ENCODE measurements around the gene DLGAP3. TPM values are rescaled to one million over a fixed set of nuclear protein-coding genes. Genes with fewer than 3 reads are reported as not detected.

DLGAP3 gene
- total RNA-seq, 1 experiment from 2014 or later = 0.27 TPM

GRCh38 chr1:34924759-34925555 is 4.5 kb downstream of the DLGAP3 start:
- no peaks in the 10 kb centered on the region for H3K36me3 ChIP-seq (ENCODE audit: control insufficient read depth in 1 of 2, insufficient read depth in 2 of 2, low read length in 2 of 2)
- no peak overlapping the region for H3K9ac ChIP-seq (ENCODE audit: low read length)
- no peaks in the 10 kb centered on the region for H4K20me1 ChIP-seq (ENCODE audit: insufficient read depth)
- no peak overlapping the region for H2AFZ ChIP-seq (ENCODE audit: low read depth, low read length, poor library complexity, severe bottlenecking)
- no peak overlapping the region for H3K27ac ChIP-seq (ENCODE audit: low read depth, low read length)
- TF ChIP-seq POLR2AphosphoS5 (IDR thresholded peaks at IDR 0.05; ENCODE audit: low read depth, low read length) (peak; percentile 38; the same call in 1 of the 2 replicates), REST (IDR thresholded peaks at IDR 0.05; ENCODE audit: low read depth) (peak; percentile 97), SIN3A (IDR thresholded peaks at IDR 0.05; ENCODE audit: low read depth) (peak; percentile 52; the same call in 1 of the 2 replicates), CBX3 (IDR thresholded peaks at IDR 0.05; ENCODE audit: low read depth) (peak; percentile 64; the same call in 1 of the 2 replicates), YY1 (IDR thresholded peaks at IDR 0.05; ENCODE audit: extremely low read depth, insufficient replicate concordance, low read depth, low read length) (peak; percentile 41), TCF7L2 (IDR thresholded peaks at IDR 0.05; ENCODE audit: borderline replicate concordance, extremely low read depth, insufficient read depth, insufficient read length) (no peak), SRF (IDR thresholded peaks at IDR 0.05; ENCODE audit: low read depth) (no peak)
- TF ChIP-seq, protein P1, sequence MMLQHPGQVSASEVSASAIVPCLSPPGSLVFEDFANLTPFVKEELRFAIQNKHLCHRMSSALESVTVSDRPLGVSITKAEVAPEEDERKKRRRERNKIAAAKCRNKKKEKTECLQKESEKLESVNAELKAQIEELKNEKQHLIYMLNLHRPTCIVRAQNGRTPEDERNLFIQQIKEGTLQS (IDR thresholded peaks at IDR 0.05) = no peak
- no peak overlapping the region for H3K4me3 ChIP-seq (replicated peaks in 1 of 2; ENCODE audit: low read depth in 1 of 2, low read length in 2 of 2)
- RAD21 ChIA-PET (ENCODE audit: low non-redundant PET in 1 of 2, low total read pairs in 2 of 2, uncharacterized antibody in 2 of 2, unreplicated experiment in 2 of 2) = no interaction called here
- no peak for DNase-seq (ENCODE audit: low read depth, low spot score)
- no peak overlapping the region for H3K4me2 ChIP-seq (ENCODE audit: low read length)
- intact Hi-C loops (cut with micrococcal nuclease) = no loop called here
- H3K27me3 ChIP-seq (ENCODE audit: insufficient read depth, low read length) = peaks cover 51% of the 10 kb centered on the region
- CTCF ChIA-PET = no interaction called here
- peak; percentile 86 for ATAC-seq
- no peaks in the 10 kb centered on the region for H3K4me1 ChIP-seq (ENCODE audit: control insufficient read depth in 1 of 2, insufficient read depth in 2 of 2, low read length in 2 of 2)
- BruUV-seq (replicated peaks) = no TSS peak
- H3K9me2 ChIP-seq (ENCODE audit: insufficient read depth) = no peaks in the 10 kb centered on the region
- POLR2A ChIA-PET = no interaction called here
- no peaks in the 10 kb centered on the region for H3K9me3 ChIP-seq (ENCODE audit: control insufficient read depth in 1 of 2, insufficient read depth in 1 of 2, low read depth in 1 of 2, low read length in 2 of 2)
- H3K79me2 ChIP-seq (ENCODE audit: insufficient read depth, low read length) = no peaks in the 10 kb centered on the region

Data from HCT116 (cell line).